ENCODE data around the gene RPE65. TPM values are rescaled to one million over a fixed set of nuclear protein-coding genes. Genes with fewer than 3 reads are reported as not detected.

Gene RPE65
- total and polyA plus RNA-seq, 2 of the 8 experiments (the other 6 are each of a cell fraction or from before 2014, with no cell fraction given): not detected

GRCh38 chr1:68496680-68497357 is 47.1 kb upstream of the RPE65 start, which contains the start of gene DEPDC1 (continued):
- TF ChIP-seq, protein P1, sequence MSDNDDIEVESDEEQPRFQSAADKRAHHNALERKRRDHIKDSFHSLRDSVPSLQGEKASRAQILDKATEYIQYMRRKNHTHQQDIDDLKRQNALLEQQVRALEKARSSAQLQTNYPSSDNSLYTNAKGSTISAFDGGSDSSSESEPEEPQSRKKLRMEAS (IDR thresholded peaks at IDR 0.05): peak; percentile 66; the same call in 1 of the 2 replicates
- TF ChIP-seq KDM4A (IDR thresholded peaks at IDR 0.05; ENCODE audit: low read depth, low read length, severe bottlenecking): peak; percentile 82
- no peak for TF ChIP-seq CEBPB (IDR thresholded peaks at IDR 0.05; ENCODE audit: low read depth, low read length)
- no peak for TF ChIP-seq TEAD4 (IDR thresholded peaks at IDR 0.05; ENCODE audit: low read depth, low read length)
- TF ChIP-seq CBX5 (IDR thresholded peaks at IDR 0.05; ENCODE audit: low read depth, low read length): no peak
- peak; percentile 81 for TF ChIP-seq POLR2AphosphoS5 (IDR thresholded peaks at IDR 0.05; ENCODE audit: low read depth, low read length)

All from H1 (cell line).